Measurements from ENCODE around the gene CEP170.

DNA sequence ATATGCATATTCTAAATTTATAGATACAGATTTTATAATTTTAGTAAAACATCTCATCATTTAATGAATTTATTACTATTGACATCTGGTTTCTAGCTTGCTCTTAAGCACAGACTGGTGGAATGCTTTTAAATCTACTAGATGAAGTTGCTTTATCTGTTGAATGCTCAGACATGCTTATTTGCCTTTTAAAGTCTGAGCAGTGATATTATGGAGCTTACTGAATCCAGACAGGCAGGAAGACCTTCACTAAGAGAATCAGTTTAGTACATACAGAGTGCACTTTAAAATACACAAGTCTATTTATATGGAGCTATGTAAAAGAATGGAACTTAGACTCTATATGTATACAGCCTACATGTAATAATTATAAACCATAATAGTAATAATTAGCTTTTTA lies 17.3 kb upstream of the CEP170 start:
- TF ChIP-seq, protein P1, sequence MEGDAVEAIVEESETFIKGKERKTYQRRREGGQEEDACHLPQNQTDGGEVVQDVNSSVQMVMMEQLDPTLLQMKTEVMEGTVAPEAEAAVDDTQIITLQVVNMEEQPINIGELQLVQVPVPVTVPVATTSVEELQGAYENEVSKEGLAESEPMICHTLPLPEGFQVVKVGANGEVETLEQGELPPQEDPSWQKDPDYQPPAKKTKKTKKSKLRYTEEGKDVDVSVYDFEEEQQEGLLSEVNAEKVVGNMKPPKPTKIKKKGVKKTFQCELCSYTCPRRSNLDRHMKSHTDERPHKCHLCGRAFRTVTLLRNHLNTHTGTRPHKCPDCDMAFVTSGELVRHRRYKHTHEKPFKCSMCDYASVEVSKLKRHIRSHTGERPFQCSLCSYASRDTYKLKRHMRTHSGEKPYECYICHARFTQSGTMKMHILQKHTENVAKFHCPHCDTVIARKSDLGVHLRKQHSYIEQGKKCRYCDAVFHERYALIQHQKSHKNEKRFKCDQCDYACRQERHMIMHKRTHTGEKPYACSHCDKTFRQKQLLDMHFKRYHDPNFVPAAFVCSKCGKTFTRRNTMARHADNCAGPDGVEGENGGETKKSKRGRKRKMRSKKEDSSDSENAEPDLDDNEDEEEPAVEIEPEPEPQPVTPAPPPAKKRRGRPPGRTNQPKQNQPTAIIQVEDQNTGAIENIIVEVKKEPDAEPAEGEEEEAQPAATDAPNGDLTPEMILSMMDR (conservative IDR thresholded peaks at IDR 0.05; ENCODE audit: low read depth, low read length): no peak
- TF ChIP-seq EZH2 (IDR thresholded peaks at IDR 0.05; ENCODE audit: borderline replicate concordance, low read depth, low read length, poor library complexity, severe bottlenecking): no peak
